Upper lobe of right lung (tissue), 1 donor: ENCODE results near the gene UBE2N. TPM values are rescaled to one million over a fixed set of nuclear protein-coding genes. Genes with fewer than 3 reads are reported as not detected.
"Not testable (repeated sequence)": the region's sequence is repeated elsewhere in the genome, so short reads cannot be mapped to it uniquely, and the experiment has no call there.

Source experiments
- ATAC-seq: fragments of 200-7000 bp; cut with Tn5 transposase; one replicate; pipeline ENCODE4 v1.9.1; 2020; ENCODE audit warnings: mild to moderate bottlenecking, moderate library complexity
- DNase-seq: peaks from one replicate; pipeline ENCODE4 v3.0.0-alpha.2; 2020
- H3K27ac ChIP-seq: fragments of 200-600 bp; one replicate; pipeline ENCODE4 v1.8.0; 2022
- H3K27me3 ChIP-seq: fragments of 200-600 bp; one replicate; pipeline ENCODE4 v1.8.0; 2022; ENCODE audit warnings: mild to moderate bottlenecking
- H3K36me3 ChIP-seq: fragments of 200-600 bp; one replicate; pipeline ENCODE4 v1.8.0; 2022
- H3K4me1 ChIP-seq: fragments of 200-600 bp; one replicate; pipeline ENCODE4 v1.8.0; 2022
- H3K4me3 ChIP-seq: fragments of 200-600 bp; one replicate; pipeline ENCODE4 v1.8.0; 2022; ENCODE audit warnings: mild to moderate bottlenecking
- H3K9me3 ChIP-seq: fragments of 200-600 bp; one replicate; pipeline ENCODE4 v1.8.0; 2022
- CTCF ChIP-seq: fragments of 200-600 bp; IDR thresholded peaks from one replicate; pipeline ENCODE4 v1.8.0; 2022; ENCODE audit warnings: antibody characterized with exemption
- intact Hi-C: fragments of 100-400 bp; cut with DNase I; formaldehyde crosslinking; loops from one replicate; pipeline ENCODE4 v1.11.0; 2022
- total RNA-seq: library from RNA; stranded (reverse); fragmentation: NEBNext Ultra II Directional; extraction: Animal tissue kit (Norgen Biotek cat#: 25700); gene quantifications from one replicate; pipeline ENCODE4 v1.2.1, GENCODE V29; 2021
- donor health status: DM: no; HTN: yes; CAD: no; lungs with severe emphysema.

UBE2N gene
- total RNA-seq, 1 donor from 2014 or later = 65.9 TPM

- H3K4me1 ChIP-seq = no peaks in the 10 kb centered on the region
- peaks cover 22% of the 10 kb centered on the region for H3K36me3 ChIP-seq
- DNase-seq (no peak), ATAC-seq (no peak)
- no peak for TF ChIP-seq CTCF
- intact Hi-C loops = no loop called here
- no peak overlapping the region for H3K27ac ChIP-seq
- no peak overlapping the region for H3K4me3 ChIP-seq
- no peaks in the 10 kb centered on the region for H3K27me3 ChIP-seq
- H3K9me3 ChIP-seq = no peaks in the 10 kb centered on the region
These were observed 36.5 kb downstream of the UBE2N start for GRCh38 chr12:93404961-93405849.

- Histone ChIP-seq H3K4me1 (no peaks in the 10 kb centered on the region), H3K9me3 (no peaks in the 10 kb centered on the region), H3K36me3 (peaks cover 15% of the 10 kb centered on the region), H3K27ac (no peak overlapping the region), H3K4me3 (no peak overlapping the region), H3K27me3 (no peaks in the 10 kb centered on the region)
- TF ChIP-seq CTCF = no peak
- DNase-seq (no peak), ATAC-seq (peak; percentile 65)
- intact Hi-C loops = no loop called here
These were observed 37.6 kb downstream of the UBE2N start for GRCh38 chr12:93403988-93404803.

- no peak for DNase-seq
- intact Hi-C loops = no loop called here
- no peaks in the 10 kb centered on the region for H3K4me1 ChIP-seq
- H3K27ac ChIP-seq = no peak overlapping the region
- no peak for ATAC-seq
- TF ChIP-seq CTCF = no peak
- H3K27me3 ChIP-seq = no peaks in the 10 kb centered on the region
- H3K4me3 ChIP-seq = no peak overlapping the region
- peaks cover 27% of the 10 kb centered on the region for H3K36me3 ChIP-seq
- no peaks in the 10 kb centered on the region for H3K9me3 ChIP-seq
These were observed 39.1 kb downstream of the UBE2N start for GRCh38 chr12:93402333-93403311.

- ATAC-seq = peak; percentile 99
- H3K9me3 ChIP-seq, H3K27ac ChIP-seq, H3K4me3 ChIP-seq, H3K4me1 ChIP-seq, H3K27me3 ChIP-seq, DNase-seq: not testable (repeated sequence)
- peaks cover 43% of the 10 kb centered on the region for H3K36me3 ChIP-seq
- intact Hi-C loops = loop anchor here (10.0 kb wide), 1 partner anchor 415 kb away; no protein-coding TSS in a partner anchor
These were observed 42.4 kb downstream of the UBE2N start for GRCh38 chr12:93399183-93399863.

- Histone ChIP-seq H3K9me3 (no peaks in the 10 kb centered on the region), H3K4me3 (no peak overlapping the region), H3K4me1 (no peaks in the 10 kb centered on the region), H3K27me3 (no peaks in the 10 kb centered on the region), H3K36me3 (peaks cover 41% of the 10 kb centered on the region), H3K27ac (no peak overlapping the region)
- intact Hi-C loops = loop anchor here (10.0 kb wide), 1 partner anchor 413 kb away; no protein-coding TSS in a partner anchor
- DNase-seq (no peak), ATAC-seq (no peak)
- no peak for TF ChIP-seq CTCF
These were observed 44.3 kb downstream of the UBE2N start for GRCh38 chr12:93397412-93397811.
